Measurements from ENCODE around the gene ITIH3.

The ITIH3 gene

GRCh38 chr3:52822363-52822762 lies 27.8 kb downstream of the ITIH3 start:
- Mint-ChIP-seq H3K27me3 (no peaks in the 10 kb centered on the region), H3K4me1 (ENCODE audit: low read depth) (no peaks in the 10 kb centered on the region), H3K36me3 (ENCODE audit: low read depth) (no peaks in the 10 kb centered on the region), H3K9me3 (no peaks in the 10 kb centered on the region), H3K27ac (no peak overlapping the region), H3K4me3 (no peak overlapping the region)

- no peaks in the 10 kb centered on the region for H3K27me3 Mint-ChIP-seq
- no peak overlapping the region for H3K27ac Mint-ChIP-seq
- no peak overlapping the region for H3K4me3 Mint-ChIP-seq
- H3K36me3 Mint-ChIP-seq (ENCODE audit: low read depth): no peaks in the 10 kb centered on the region
- no peaks in the 10 kb centered on the region for H3K4me1 Mint-ChIP-seq (ENCODE audit: low read depth)
- no peaks in the 10 kb centered on the region for H3K9me3 Mint-ChIP-seq
Measured at GRCh38 chr3:52824037-52824436, 29.4 kb downstream of the ITIH3 start.

- Mint-ChIP-seq H3K4me1 (ENCODE audit: low read depth) (peaks cover 5% of the 10 kb centered on the region), H3K36me3 (ENCODE audit: low read depth) (no peaks in the 10 kb centered on the region), H3K9me3 (no peaks in the 10 kb centered on the region), H3K27me3 (no peaks in the 10 kb centered on the region), H3K27ac (no peak overlapping the region), H3K4me3 (no peak overlapping the region)
Measured at GRCh38 chr3:52827441-52827840, 32.8 kb downstream of the ITIH3 start.

DNA sequence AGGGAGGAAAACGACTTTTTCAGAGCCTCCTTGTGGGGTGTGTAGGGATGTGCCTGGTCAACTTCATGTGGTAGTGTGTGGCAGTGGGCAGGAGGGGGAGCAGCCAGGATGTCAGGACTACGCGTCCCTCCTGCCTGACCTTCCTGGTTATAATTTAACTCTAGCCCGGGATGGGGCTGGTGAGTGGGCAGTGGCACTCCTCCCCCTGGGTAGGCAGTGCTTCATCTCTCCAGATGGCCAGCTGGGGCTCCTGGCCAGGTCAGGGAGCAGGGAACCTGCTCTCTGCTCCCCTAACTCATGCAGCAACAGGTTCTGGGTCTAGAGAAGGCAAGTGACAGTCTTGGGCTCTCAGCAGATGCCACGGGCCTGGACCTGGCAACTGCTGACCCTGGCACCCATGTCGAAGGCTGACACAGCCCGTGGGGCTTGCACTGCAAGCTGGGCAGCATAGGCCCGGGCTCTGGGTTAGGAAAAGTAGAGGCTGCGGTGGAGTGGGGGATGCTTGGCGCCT lies 33.3 kb downstream of the ITIH3 start:
- H3K36me3 Mint-ChIP-seq (ENCODE audit: low read depth): no peaks in the 10 kb centered on the region
- no peak overlapping the region for H3K27ac Mint-ChIP-seq
- peaks cover 5% of the 10 kb centered on the region for H3K4me1 Mint-ChIP-seq (ENCODE audit: low read depth)
- H3K4me3 Mint-ChIP-seq: no peak overlapping the region
- no peaks in the 10 kb centered on the region for H3K27me3 Mint-ChIP-seq
- H3K9me3 Mint-ChIP-seq: no peaks in the 10 kb centered on the region

DNA sequence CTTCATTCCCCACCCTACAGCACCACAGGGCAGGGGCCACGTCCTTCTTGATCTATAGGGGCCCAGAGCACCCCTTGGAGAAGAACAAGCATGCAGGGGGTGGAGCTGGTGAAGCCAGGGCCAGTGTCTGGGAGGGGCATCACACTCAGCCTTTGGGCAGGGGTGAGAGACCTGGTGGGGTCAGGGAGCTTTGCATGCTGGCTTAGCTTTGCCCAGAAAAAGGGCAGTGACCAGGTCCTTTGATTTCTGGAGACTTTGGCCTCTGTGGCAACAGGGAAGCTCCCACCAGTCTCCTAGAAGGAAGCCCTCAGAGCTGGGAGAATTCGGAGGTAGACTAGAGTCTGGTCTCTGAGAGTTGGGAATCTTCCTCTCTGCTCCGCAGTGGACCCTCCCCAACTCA lies 34.9 kb downstream of the ITIH3 start:
- H3K4me1 Mint-ChIP-seq (ENCODE audit: low read depth): peaks cover 5% of the 10 kb centered on the region
- H3K27ac Mint-ChIP-seq: no peak overlapping the region
- H3K4me3 Mint-ChIP-seq: no peak overlapping the region
- H3K36me3 Mint-ChIP-seq (ENCODE audit: low read depth): no peaks in the 10 kb centered on the region
- no peaks in the 10 kb centered on the region for H3K27me3 Mint-ChIP-seq
- H3K9me3 Mint-ChIP-seq: no peaks in the 10 kb centered on the region

DNA sequence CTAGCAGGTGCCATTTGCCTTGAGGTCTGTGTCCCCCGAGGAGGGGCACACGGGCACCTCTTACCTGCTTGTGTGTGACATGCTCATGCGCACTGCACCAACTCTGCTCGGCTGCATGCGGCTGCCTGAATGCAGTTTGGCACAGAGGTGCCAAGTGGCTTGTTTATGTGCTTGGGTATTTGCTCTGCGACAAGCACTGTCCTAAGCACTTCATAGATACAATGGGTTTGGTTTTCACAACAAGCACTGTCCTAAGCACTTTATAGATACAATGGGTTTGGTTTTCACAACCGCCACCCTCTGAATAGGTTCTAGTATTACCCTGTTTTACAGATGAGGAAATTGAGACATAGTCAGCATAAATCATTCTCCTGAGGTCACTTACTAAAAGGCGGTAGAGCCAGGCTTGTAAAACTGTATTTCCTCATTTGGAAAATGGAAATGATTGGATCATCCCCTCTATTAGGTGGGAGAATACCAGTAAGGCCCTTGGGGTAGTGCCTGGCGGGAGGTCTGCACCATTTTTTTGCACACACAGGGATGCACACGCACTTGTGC lies 35.4 kb downstream of the ITIH3 start:
- no peaks in the 10 kb centered on the region for H3K27me3 Mint-ChIP-seq
- no peaks in the 10 kb centered on the region for H3K9me3 Mint-ChIP-seq

DNA sequence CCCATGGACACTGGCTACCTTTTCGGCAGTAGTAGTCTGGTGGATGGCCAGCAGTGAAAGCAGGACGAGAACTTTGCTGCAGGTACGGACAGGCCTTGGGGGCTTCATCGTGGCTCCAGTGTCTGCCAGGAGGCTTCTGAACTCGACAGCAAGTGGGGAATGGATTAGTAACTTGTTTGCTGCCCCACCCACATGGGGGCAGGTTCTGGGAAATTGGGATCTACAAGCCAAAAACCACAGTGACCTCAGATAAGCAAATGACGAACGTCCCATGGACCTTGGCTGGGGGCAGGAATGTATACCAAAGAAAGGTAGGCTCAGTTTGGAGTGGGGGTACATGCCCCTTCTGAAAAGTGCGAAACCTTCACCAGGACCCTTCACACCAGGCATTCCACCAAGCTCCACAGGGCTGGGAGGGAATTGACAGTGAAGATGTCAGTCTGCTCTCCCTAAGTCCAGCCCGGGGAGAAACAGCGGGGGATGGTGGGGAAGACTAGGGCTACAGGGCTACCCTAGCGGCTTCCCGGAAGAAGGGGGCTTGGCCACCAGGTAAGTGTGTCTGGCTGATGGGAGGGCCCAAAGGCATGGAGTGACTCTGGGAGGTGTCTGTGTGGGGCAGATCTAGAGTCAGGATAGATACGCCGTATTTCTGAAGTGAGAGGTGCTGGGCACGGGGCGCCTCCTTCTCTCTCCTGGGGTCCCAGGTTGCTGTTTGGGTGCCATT lies 36.1 kb downstream of the ITIH3 start, which contains the start of gene ITIH4:
TSS of gene ITIH4 (minus strand) at position 138 of the 724 bp plus-strand sequence. CDS start at position 108, 30 bp downstream.
- Mint-ChIP-seq H3K4me3 (no peak within 1 kb of the TSS), H3K9me3 (no peaks in the 10 kb centered on the region), H3K27ac (no peak within 1 kb of the TSS), H3K36me3 (ENCODE audit: low read depth) (no peaks in the 10 kb centered on the region), H3K4me1 (ENCODE audit: low read depth) (peaks cover 5% of the 10 kb centered on the region), H3K27me3 (no peaks in the 10 kb centered on the region)

More for the DNA sequence above, 35.4 kb downstream of the ITIH3 start:
- H3K36me3 Mint-ChIP-seq (ENCODE audit: low read depth): no peaks in the 10 kb centered on the region
- peaks cover 5% of the 10 kb centered on the region for H3K4me1 Mint-ChIP-seq (ENCODE audit: low read depth)
- H3K4me3 Mint-ChIP-seq: no peak overlapping the region
- no peak overlapping the region for H3K27ac Mint-ChIP-seq

DNA sequence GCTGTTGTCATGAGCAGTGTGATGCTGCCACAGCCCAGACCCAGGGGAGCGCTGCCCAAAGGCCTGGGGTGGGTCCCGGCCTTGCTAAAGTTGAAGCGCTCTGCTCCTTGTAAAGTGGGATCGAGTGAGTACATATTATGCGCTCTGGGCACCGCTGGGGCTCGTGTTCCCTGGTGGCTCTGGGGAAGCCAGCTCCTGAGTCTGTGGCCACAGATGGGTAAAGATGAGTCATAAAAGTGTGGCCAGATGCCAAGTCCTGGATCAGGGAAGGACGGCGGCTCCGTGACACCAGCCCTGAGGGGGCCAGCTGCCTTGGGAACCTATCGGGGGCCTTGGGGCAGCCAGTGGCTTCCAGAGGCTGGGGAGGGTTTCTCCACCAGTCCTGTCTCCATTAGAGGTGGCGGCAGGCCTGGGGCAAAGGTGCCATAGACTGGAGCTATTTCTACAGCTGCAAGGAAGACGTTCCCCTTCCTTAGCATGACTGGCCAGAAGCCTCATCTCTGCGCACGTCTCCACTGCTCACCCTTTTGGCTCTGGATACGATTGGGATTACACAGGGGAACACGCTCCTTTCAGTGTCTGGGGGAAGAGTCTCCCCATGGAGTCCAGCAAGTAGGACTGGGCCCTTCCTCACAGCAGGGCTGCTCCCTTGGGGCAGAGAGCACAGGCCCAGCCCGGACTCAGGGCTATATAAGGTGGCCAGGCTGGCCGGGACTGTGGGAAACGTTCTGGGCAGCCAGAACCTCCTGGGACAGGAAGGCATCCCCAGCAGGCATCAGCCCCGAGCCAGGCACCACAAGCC lies 37.1 kb downstream of the ITIH3 start:
- Mint-ChIP-seq H3K36me3 (ENCODE audit: low read depth) (no peaks in the 10 kb centered on the region), H3K4me1 (ENCODE audit: low read depth) (peaks cover 5% of the 10 kb centered on the region), H3K9me3 (no peaks in the 10 kb centered on the region), H3K27me3 (no peaks in the 10 kb centered on the region), H3K27ac (no peak overlapping the region), H3K4me3 (no peak overlapping the region)

DNA sequence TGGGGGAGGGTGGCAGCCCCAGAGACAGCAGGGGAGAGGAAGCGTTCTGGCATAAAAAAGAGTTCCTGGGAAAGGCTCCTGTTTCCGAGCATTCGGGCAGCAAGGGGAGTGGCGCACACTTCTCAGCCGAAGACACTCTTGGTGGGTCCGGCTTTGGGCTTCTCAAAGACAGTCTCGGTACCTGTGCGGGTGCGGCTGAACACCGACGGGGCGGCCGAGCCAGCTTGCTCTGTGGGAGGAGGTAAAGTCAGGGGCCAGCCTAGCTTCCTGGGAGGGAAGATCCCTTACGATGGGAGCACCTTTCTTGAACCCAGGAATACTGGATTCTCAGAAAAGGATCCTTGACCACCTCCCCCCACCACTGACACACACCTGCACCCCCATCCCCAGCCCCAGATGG lies 38.6 kb downstream of the ITIH3 start:
- Mint-ChIP-seq H3K4me3 (no peak overlapping the region), H3K36me3 (ENCODE audit: low read depth) (peaks cover 5% of the 10 kb centered on the region), H3K9me3 (no peaks in the 10 kb centered on the region), H3K27ac (no peak overlapping the region), H3K4me1 (ENCODE audit: low read depth) (peaks cover 12% of the 10 kb centered on the region), H3K27me3 (no peaks in the 10 kb centered on the region)

DNA sequence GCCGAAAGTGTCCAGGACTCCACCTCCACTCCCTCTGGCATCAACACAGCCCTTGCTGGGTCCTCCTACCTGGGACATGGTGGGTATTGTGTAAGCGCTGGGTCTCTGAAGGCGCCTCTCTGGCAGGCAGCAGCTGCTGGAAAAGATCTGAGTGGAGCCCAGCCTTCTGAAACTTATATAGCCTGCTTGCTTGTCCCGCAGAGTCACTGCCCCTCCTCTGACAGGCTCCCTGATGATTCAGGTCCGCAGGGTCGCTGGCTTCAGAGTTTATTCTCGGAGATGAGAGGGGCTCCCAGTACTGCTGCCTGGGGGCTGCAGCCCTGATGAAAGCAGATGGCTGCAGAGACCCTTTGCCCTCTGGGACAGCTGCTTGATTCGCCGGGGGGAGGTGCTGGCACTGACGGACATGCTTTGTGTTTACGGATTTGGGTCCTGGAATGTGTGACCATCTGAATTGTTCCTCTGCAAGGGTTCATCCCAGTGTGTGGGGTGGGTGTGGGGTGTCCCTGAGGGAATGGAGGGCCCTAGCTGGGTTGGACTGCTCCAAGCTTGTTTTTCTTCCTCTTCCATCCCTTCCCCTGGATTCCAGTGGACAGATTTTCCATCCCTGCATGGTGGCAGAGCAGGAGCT lies 40.4 kb downstream of the ITIH3 start, which contains the start of gene MUSTN1:
TSS of gene MUSTN1 (minus strand) at position 149 of the 631 bp plus-strand sequence. CDS start at position 78, 71 bp downstream.
- peaks cover 5% of the 10 kb centered on the region for H3K36me3 Mint-ChIP-seq (ENCODE audit: low read depth)
- H3K27me3 Mint-ChIP-seq: no peaks in the 10 kb centered on the region
- H3K9me3 Mint-ChIP-seq: no peaks in the 10 kb centered on the region
- no peak within 1 kb of the TSS for H3K4me3 Mint-ChIP-seq
- H3K4me1 Mint-ChIP-seq (ENCODE audit: low read depth): peaks cover 29% of the 10 kb centered on the region
- no peak within 1 kb of the TSS for H3K27ac Mint-ChIP-seq

GRCh38 chr3:52835766-52836470 lies 41.3 kb downstream of the ITIH3 start:
- peaks cover 31% of the 10 kb centered on the region for H3K4me1 Mint-ChIP-seq (ENCODE audit: low read depth)
- H3K27me3 Mint-ChIP-seq: no peaks in the 10 kb centered on the region
- H3K9me3 Mint-ChIP-seq: no peaks in the 10 kb centered on the region
- H3K4me3 Mint-ChIP-seq: no peak overlapping the region
- peaks cover 5% of the 10 kb centered on the region for H3K36me3 Mint-ChIP-seq (ENCODE audit: low read depth)
- no peak overlapping the region for H3K27ac Mint-ChIP-seq

DNA sequence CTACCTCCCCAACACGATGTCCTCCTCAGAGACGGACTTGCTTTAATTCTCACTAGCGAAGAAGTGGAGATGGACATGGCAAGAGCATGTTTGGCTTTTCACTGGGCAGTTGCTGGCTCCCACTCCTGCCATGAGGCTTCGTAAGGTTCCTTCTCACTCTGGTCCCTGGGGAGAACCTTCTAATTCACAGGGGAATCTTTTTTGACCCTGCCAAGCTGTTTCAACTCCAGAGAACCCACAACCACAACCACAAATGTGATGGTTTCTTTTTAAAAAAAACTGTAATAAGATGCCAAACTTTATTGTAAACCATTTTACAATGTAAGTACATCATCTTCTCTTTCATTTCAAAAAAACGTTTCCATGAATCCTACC lies 41.9 kb downstream of the ITIH3 start:
- Mint-ChIP-seq H3K27me3 (no peaks in the 10 kb centered on the region), H3K4me1 (ENCODE audit: low read depth) (peaks cover 27% of the 10 kb centered on the region), H3K27ac (no peak overlapping the region), H3K9me3 (no peaks in the 10 kb centered on the region), H3K4me3 (no peak overlapping the region), H3K36me3 (ENCODE audit: low read depth) (peaks cover 11% of the 10 kb centered on the region)

- peaks cover 16% of the 10 kb centered on the region for H3K36me3 Mint-ChIP-seq (ENCODE audit: low read depth)
- no peak overlapping the region for H3K27ac Mint-ChIP-seq
- no peaks in the 10 kb centered on the region for H3K9me3 Mint-ChIP-seq
- no peak overlapping the region for H3K4me3 Mint-ChIP-seq
- H3K4me1 Mint-ChIP-seq (ENCODE audit: low read depth): peaks cover 27% of the 10 kb centered on the region
- H3K27me3 Mint-ChIP-seq: no peaks in the 10 kb centered on the region
Measured at GRCh38 chr3:52836986-52837385, 42.4 kb downstream of the ITIH3 start.

- peaks cover 27% of the 10 kb centered on the region for H3K4me1 Mint-ChIP-seq (ENCODE audit: low read depth)
- peaks cover 23% of the 10 kb centered on the region for H3K36me3 Mint-ChIP-seq (ENCODE audit: low read depth)
- no peaks in the 10 kb centered on the region for H3K9me3 Mint-ChIP-seq
- no peak overlapping the region for H3K27ac Mint-ChIP-seq
- no peaks in the 10 kb centered on the region for H3K27me3 Mint-ChIP-seq
- H3K4me3 Mint-ChIP-seq: no peak overlapping the region
Measured at GRCh38 chr3:52838561-52839267, 44.1 kb downstream of the ITIH3 start.
